ENCODE measurements around the gene SKI.

SKI gene

GRCh38 chr1:2270260-2271100 lies 42.4 kb downstream of the SKI start:
- no peak overlapping the region for H3K4me3 ChIP-seq (ENCODE audit: low read depth, low read length)
- TF ChIP-seq CTCF (IDR thresholded peaks at IDR 0.05; ENCODE audit: low read depth, low read length) = no peak
- no peak for TF ChIP-seq MYC (IDR thresholded peaks at IDR 0.05; ENCODE audit: low read depth, low read length)
- no peak for TF ChIP-seq MAX (IDR thresholded peaks at IDR 0.05; ENCODE audit: low read depth, low read length)
- no peak for TF ChIP-seq POLR2A (IDR thresholded peaks at IDR 0.05; ENCODE audit: extremely low read depth, insufficient read length)
- DNase-seq (ENCODE audit: low read depth) = no peak

- DNase-seq (ENCODE audit: low read depth) = no peak
- TF ChIP-seq CTCF (IDR thresholded peaks at IDR 0.05; ENCODE audit: low read depth, low read length) (no peak), MYC (IDR thresholded peaks at IDR 0.05; ENCODE audit: low read depth, low read length) (no peak), MAX (IDR thresholded peaks at IDR 0.05; ENCODE audit: low read depth, low read length) (no peak), POLR2A (IDR thresholded peaks at IDR 0.05; ENCODE audit: extremely low read depth, insufficient read length) (no peak)
Observed at GRCh38 chr1:2271211-2271721, 43.1 kb downstream of the SKI start.

GRCh38 chr1:2271841-2272655 lies 43.9 kb downstream of the SKI start:
- no peak overlapping the region for H3K4me3 ChIP-seq (ENCODE audit: low read depth, low read length)
- no peak for DNase-seq (ENCODE audit: low read depth)
- TF ChIP-seq MYC (IDR thresholded peaks at IDR 0.05; ENCODE audit: low read depth, low read length) = no peak
- no peak for TF ChIP-seq POLR2A (IDR thresholded peaks at IDR 0.05; ENCODE audit: extremely low read depth, insufficient read length)
- TF ChIP-seq CTCF (IDR thresholded peaks at IDR 0.05; ENCODE audit: low read depth, low read length) = no peak
- no peak for TF ChIP-seq MAX (IDR thresholded peaks at IDR 0.05; ENCODE audit: low read depth, low read length)

More at GRCh38 chr1:2271211-2271721, 43.1 kb downstream of the SKI start:
- no peak overlapping the region for H3K4me3 ChIP-seq (ENCODE audit: low read depth, low read length)

- no peak overlapping the region for H3K4me3 ChIP-seq (ENCODE audit: low read depth, low read length)
- TF ChIP-seq MYC (IDR thresholded peaks at IDR 0.05; ENCODE audit: low read depth, low read length) = no peak
- DNase-seq (ENCODE audit: low read depth) = no peak
Observed at GRCh38 chr1:2272686-2273400, 44.7 kb downstream of the SKI start.

- no peak overlapping the region for H3K4me3 ChIP-seq (ENCODE audit: low read depth, low read length)
- DNase-seq (ENCODE audit: low read depth) = no peak
- TF ChIP-seq MYC (IDR thresholded peaks at IDR 0.05; ENCODE audit: low read depth, low read length) (no peak), CTCF (IDR thresholded peaks at IDR 0.05; ENCODE audit: low read depth, low read length) (no peak), POLR2A (IDR thresholded peaks at IDR 0.05; ENCODE audit: extremely low read depth, insufficient read length) (no peak), MAX (IDR thresholded peaks at IDR 0.05; ENCODE audit: low read depth, low read length) (no peak)
Observed at GRCh38 chr1:2273401-2274090, 45.4 kb downstream of the SKI start.
